K562 (cell line): ENCODE measurements around the gene MSANTD4. TPM values are rescaled to one million over a fixed set of nuclear protein-coding genes. Genes with fewer than 3 reads are reported as not detected.
"Not testable (repeated sequence)": the region's sequence is repeated elsewhere in the genome, so short reads cannot be mapped to it uniquely, and the experiment has no call there.

Experiments
- ATAC-seq: fragments of 200-7000 bp; cut with Tn5 transposase; 3 replicates; pipeline ENCODE4 v1.9.1; 2020; ENCODE audit warnings: moderate library complexity
- BruUV-seq: library from RNA; stranded (reverse); fragments of 400-500 nt; replicated peaks from 2 replicates; lab custom pipeline; 2021; lab: Mats Ljungman, UMichigan
- CTCF ChIA-PET: fragments of 300-600 bp; formaldehyde crosslinking; extraction: SDS; loops from one replicate; lab custom pipeline; 2021; ENCODE audit warnings: low intra/inter-chr PET ratio; lab: Yijun Ruan, JAX
- POLR2A ChIA-PET: fragments of 300-600, 350-650 bp; sonication (Branson Sonifier 250); formaldehyde crosslinking; extraction: SDS; loops from one replicate; lab custom pipeline; 2021; ENCODE audit warnings: antibody characterized with exemption, inconsistent platforms; lab: Yijun Ruan, JAX
- DNase-seq, 4 experiments: peaks; one replicate each; pipeline versions ENCODE4 v3.0.0 to v3.0.0-alpha.2; 2011 to 2018; ENCODE audit warnings: low spot score in 3 of 4, mixed read lengths in 3 of 4; ENCODE audit errors: extremely low read depth in 1 of 4
- FAIRE-seq: peaks from 2 replicates; lab custom pipeline; 2011; peaks lifted over from hg19 to GRCh38; lab: Jason Lieb, UNC
- H2AFZ ChIP-seq: 2 replicates; pipeline ENCODE4 v1.6.0; 2011; ENCODE audit warnings: low read depth, low read length, control low read depth, inconsistent platforms
- H3K27ac ChIP-seq: fragments of 200-600 bp; 3 replicates; pipeline ENCODE4 v1.8.0; 2011; ENCODE audit warnings: low read depth, mild to moderate bottlenecking, control low read depth, inconsistent platforms, low read length, moderate library complexity, mixed read lengths; ENCODE audit errors: extremely low read depth
- H3K27me3 ChIP-seq, 2 experiments: fragments of 300-600 bp in 1 of 2; 2 replicates in 1 of 2; 3 replicates in 1 of 2; pipeline versions ENCODE4 v1.6.0 to v1.8.0; 2011; ENCODE audit warnings: inconsistent platforms in 2 of 2, low read length in 2 of 2, mild to moderate bottlenecking in 1 of 2, mixed read lengths in 1 of 2, moderate library complexity in 1 of 2; ENCODE audit not compliant: control insufficient read depth in 2 of 2, insufficient read depth in 2 of 2
- H3K36me3 ChIP-seq: fragments of 300-600 bp; 3 replicates; pipeline ENCODE4 v1.8.0; 2011; ENCODE audit warnings: mild to moderate bottlenecking, low read length, inconsistent platforms; ENCODE audit not compliant: control insufficient read depth, insufficient read depth
- H3K4me1 ChIP-seq, 2 experiments: fragments of 200-600 bp in 1 of 2; replicated peaks in 1 of 2; 2 replicates in 1 of 2; 3 replicates in 1 of 2; pipeline versions ENCODE4 v1.5.1 to v1.8.0; 2011; ENCODE audit warnings: inconsistent platforms in 2 of 2, low read length in 2 of 2, mild to moderate bottlenecking in 1 of 2, mixed read lengths in 1 of 2, moderate library complexity in 1 of 2; ENCODE audit not compliant: control insufficient read depth in 2 of 2, insufficient read depth in 2 of 2
- H3K4me2 ChIP-seq: 2 replicates; pipeline ENCODE4 v1.6.1; 2011; ENCODE audit warnings: low read length, control low read depth, inconsistent platforms, mixed read lengths; ENCODE audit not compliant: insufficient read depth
- H3K4me3 ChIP-seq: fragments of 200-600 bp; sonication (generic), shearing (Covaris generic); 2 replicates; pipeline ENCODE4 v1.5.1; 2016; ENCODE audit warnings: control low read depth, inconsistent platforms
- H3K79me2 ChIP-seq: fragments of 200-600 bp; 3 replicates; pipeline ENCODE4 v1.8.0; 2011; ENCODE audit warnings: low read length, inconsistent platforms; ENCODE audit not compliant: control insufficient read depth, insufficient read depth
- H3K9ac ChIP-seq, 2 experiments: 2 replicates each; pipeline versions ENCODE4 v1.6.0 to v1.6.1; 2011; ENCODE audit warnings: low read depth in 2 of 2, low read length in 2 of 2, control low read depth in 1 of 2, inconsistent platforms in 1 of 2, mild to moderate bottlenecking in 1 of 2, mixed read lengths in 1 of 2; ENCODE audit not compliant: insufficient read depth in 1 of 2
- H3K9me1 ChIP-seq: one replicate; pipeline ENCODE4 v1.6.0; 2011; ENCODE audit warnings: inconsistent platforms, mild to moderate bottlenecking, low read length, moderate library complexity; ENCODE audit not compliant: control insufficient read depth, insufficient read depth
- H3K9me3 ChIP-seq: replicated peaks from 2 replicates; pipeline ENCODE4 v1.5.1; 2011; ENCODE audit warnings: low read depth, low read length, inconsistent platforms; ENCODE audit not compliant: control insufficient read depth, insufficient read depth
- H4K20me1 ChIP-seq: replicated peaks from 2 replicates; pipeline ENCODE4 v1.6.1; 2011; ENCODE audit warnings: low read length, inconsistent platforms, mixed read lengths; ENCODE audit not compliant: control insufficient read depth, insufficient read depth
- ARID1B ChIP-seq: fragments of 450-650 bp; IDR thresholded peaks from 2 replicates; pipeline ENCODE4 v1.6.1; 2016; ENCODE audit warnings: antibody characterized with exemption, mild to moderate bottlenecking, inconsistent platforms
- CBFB ChIP-seq: sonication (generic); formaldehyde crosslinking; IDR thresholded peaks from 2 replicates; pipeline ENCODE4 v1.4.0; 2020; ENCODE audit warnings: mild to moderate bottlenecking, missing genetic modification reagents
- E2F4 ChIP-seq: sonication (generic); formaldehyde crosslinking; IDR thresholded peaks from 2 replicates; pipeline ENCODE4 v1.8.0; 2022; ENCODE audit warnings: mild to moderate bottlenecking, low read depth, missing genetic modification reagents
- HMG20A ChIP-seq: fragments of 450-650 bp; formaldehyde crosslinking; conservative IDR thresholded peaks from 2 replicates; pipeline ENCODE4 v1.4.0; 2020; ENCODE audit warnings: mild to moderate bottlenecking, mixed read lengths
- HMGN3 ChIP-seq: IDR thresholded peaks from 2 replicates; pipeline ENCODE4 v1.6.1; 2011; ENCODE audit warnings: borderline replicate concordance, low read depth, mild to moderate bottlenecking, mixed read lengths, low read length; ENCODE audit not compliant: insufficient read length; ENCODE audit errors: extremely low read depth
- HOMEZ ChIP-seq: fragments of 250-450 bp; sonication (Bioruptor Pico); IDR thresholded peaks from 2 replicates; pipeline ENCODE4 v1.4.0; 2020; ENCODE audit warnings: mild to moderate bottlenecking, moderate library complexity
- POLR2AphosphoS5 ChIP-seq: IDR thresholded peaks from 2 replicates; pipeline ENCODE4 v1.6.1; 2011; ENCODE audit warnings: mild to moderate bottlenecking, low read depth, low read length, moderate library complexity; ENCODE audit not compliant: control insufficient read depth, insufficient read depth
- WGBS: fragments of 100-300 bp; shearing (Covaris generic); methylation state at CpG from one replicate; pipeline ENCODE4 v1.1.6; 2016; ENCODE audit warnings: low coverage, mixed read lengths; ENCODE audit not compliant: insufficient coverage; ENCODE audit errors: missing lambda C conversion rate; 5-methylcytosine and 5-hydroxymethylcytosine counted together
- in situ Hi-C: fragments of 300-500 bp; cut with MboI; formaldehyde crosslinking; loops from 4 replicates; pipeline ENCODE4 v1.15.0; 2018; ENCODE audit warnings: inconsistent platforms, mixed read lengths
- intact Hi-C: fragments of 100-400 bp; cut with micrococcal nuclease; formaldehyde crosslinking; loops from 2 replicates; pipeline ENCODE4 v1.14.2; 2022
- polyA plus RNA-seq, 8 experiments: library from polyadenylated mRNA; depleted of rRNA in 4 of 8; stranded (reverse) in 5 of 8; unstranded in 3 of 8; fragments of >200 nt; fragmentation: Nextera tagmentation in 2 of 8; fragmentation: Illumina TruSeq in 1 of 8; extraction: Ambion mirVana in 2 of 8; extraction: Trizol in 1 of 8; gene quantifications; 2 replicates each; pipeline versions ENCODE4 v1.2.1 to v1.2.3, GENCODE V29; 2011 to 2014; ENCODE audit warnings: inconsistent platforms in 1 of 8, missing spikeins in 1 of 8
- total RNA-seq, 7 experiments: library from RNA; depleted of rRNA in 6 of 7; stranded (reverse); fragments of >200 nt in 6 of 7; fragmentation: Illumina TruSeq in 2 of 7; extraction: Trizol in 2 of 7; gene quantifications; 2 replicates each; pipeline versions ENCODE4 v1.2.1 to v1.2.3, GENCODE V29; 2011 to 2021; ENCODE audit warnings: low replicate concordance in 1 of 7
- TF ChIP-seq, protein P1 (sequence below): fragments of 450-650 bp; conservative IDR thresholded peaks from 2 replicates; pipeline ENCODE4 v1.6.1; 2016; ENCODE audit warnings: missing genetic modification characterization, low read depth, mild to moderate bottlenecking, missing compliant biosample characterization, moderate library complexity

MSANTD4 gene
- total and polyA plus RNA-seq, 9 of the 15 experiments (the other 6 are each of a cell fraction or from before 2014, with no cell fraction given): 5.0 to 16.4 (median 10.2) TPM

DNA sequence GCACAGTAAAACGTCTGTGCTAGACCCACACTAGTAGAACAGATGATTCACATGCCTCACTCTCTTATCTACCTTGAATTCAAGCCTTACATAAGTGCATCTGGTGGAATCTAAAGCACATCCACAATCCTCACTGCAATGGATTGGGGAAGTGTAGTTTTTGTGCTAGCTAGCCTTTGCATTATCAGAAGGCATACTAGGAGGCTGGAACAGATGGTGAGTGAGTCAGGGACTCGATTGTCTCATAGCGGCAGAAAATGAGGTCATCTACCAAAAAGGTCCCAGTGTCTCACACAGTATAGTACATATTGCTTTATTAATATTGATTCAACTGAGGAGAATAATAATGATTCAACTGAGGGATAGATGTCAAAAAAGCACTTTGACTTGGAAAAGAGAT is 9.3 kb downstream of the MSANTD4 start (continued):
- TF ChIP-seq HMGN3: no peak
- peak; percentile 35; the same call in 1 of the 2 replicates for TF ChIP-seq POLR2AphosphoS5
- peak; percentile 23; the same call in 1 of the 2 replicates for TF ChIP-seq ARID1B

DNA sequence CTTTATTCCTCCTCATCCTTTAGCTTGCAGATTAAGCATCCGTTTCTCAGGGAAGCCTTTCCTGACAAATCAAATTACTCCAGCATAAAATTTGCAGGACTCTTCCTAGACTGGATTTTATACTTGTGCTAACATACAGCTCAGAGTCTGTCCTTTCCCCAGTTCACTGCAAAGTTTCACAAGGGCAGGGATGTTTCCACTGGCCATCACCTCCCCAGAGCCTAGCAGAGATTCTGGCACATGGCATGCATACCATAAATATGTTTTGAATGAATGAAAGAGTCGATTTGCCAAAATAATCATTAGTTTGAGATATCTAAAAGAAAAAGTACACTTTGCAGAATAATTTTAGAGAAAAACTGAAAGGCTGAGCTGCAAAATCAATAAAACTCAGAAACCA is 10.6 kb downstream of the MSANTD4 start:
- no peak overlapping the region for H2AFZ ChIP-seq
- in situ Hi-C loops (no loop called here), intact Hi-C loops (no loop called here)
- H3K4me3 ChIP-seq: no peak overlapping the region
- peaks cover 50% of the 10 kb centered on the region for H3K36me3 ChIP-seq
- H3K9ac ChIP-seq: no peak overlapping the region
- no peaks in the 10 kb centered on the region for H3K9me1 ChIP-seq
- no peak for ATAC-seq
- no peak overlapping the region for H3K27ac ChIP-seq
- no peak for DNase-seq
- TF ChIP-seq, protein P1, sequence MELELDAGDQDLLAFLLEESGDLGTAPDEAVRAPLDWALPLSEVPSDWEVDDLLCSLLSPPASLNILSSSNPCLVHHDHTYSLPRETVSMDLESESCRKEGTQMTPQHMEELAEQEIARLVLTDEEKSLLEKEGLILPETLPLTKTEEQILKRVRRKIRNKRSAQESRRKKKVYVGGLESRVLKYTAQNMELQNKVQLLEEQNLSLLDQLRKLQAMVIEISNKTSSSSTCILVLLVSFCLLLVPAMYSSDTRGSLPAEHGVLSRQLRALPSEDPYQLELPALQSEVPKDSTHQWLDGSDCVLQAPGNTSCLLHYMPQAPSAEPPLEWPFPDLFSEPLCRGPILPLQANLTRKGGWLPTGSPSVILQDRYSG (tag): no peak
- TF ChIP-seq HOMEZ (CRISPR knock-in tag) (no peak), CBFB (CRISPR knock-in tag) (no peak), E2F4 (CRISPR knock-in tag) (no peak), HMG20A (no peak)
- no peaks in the 10 kb centered on the region; a peak in 1 of 5 replicates for H3K4me1 ChIP-seq
- no peaks in the 10 kb centered on the region for H4K20me1 ChIP-seq
- peaks cover 35% of the 10 kb centered on the region for H3K79me2 ChIP-seq
- 54% methylated on average over 2 of the region's 2 CpGs for WGBS
- CTCF ChIA-PET: no interaction called here
- no peak overlapping the region for H3K4me2 ChIP-seq
- H3K27me3 ChIP-seq: no peaks in the 10 kb centered on the region
- no peak for FAIRE-seq
- BruUV-seq: no TSS peak
- POLR2A ChIA-PET: interaction anchor here (0.7 kb wide), 1 partner anchor 468 kb away, joined by 3 read pairs; no protein-coding TSS in a partner anchor
- no peaks in the 10 kb centered on the region for H3K9me3 ChIP-seq

DNA sequence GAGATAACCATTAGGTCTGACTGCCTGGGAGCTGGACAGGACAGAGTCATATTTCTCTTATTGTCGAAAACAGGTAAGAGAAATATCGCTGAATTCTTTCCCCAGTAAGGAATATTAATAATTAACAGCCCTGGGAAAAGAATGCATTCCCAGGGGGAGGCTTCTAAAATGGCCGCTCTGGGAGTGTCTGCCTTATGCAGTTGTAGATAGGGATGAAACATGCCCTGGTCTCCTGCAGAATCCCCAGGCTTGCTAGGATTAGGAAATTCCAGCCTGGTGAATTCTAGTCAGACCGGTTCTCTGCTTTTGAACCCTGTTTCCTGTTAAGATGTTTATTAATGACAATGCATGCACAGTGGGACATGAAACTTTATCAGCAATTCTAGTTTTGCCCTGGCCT is 18.9 kb downstream of the MSANTD4 start:
- H2AFZ ChIP-seq, H3K27ac ChIP-seq, H3K4me1 ChIP-seq, POLR2A ChIA-PET, H4K20me1 ChIP-seq, H3K79me2 ChIP-seq, H3K27me3 ChIP-seq, DNase-seq, FAIRE-seq, intact Hi-C loops, in situ Hi-C loops, H3K4me2 ChIP-seq, H3K9ac ChIP-seq, ATAC-seq, BruUV-seq, CTCF ChIA-PET, H3K9me1 ChIP-seq, H3K4me3 ChIP-seq, H3K9me3 ChIP-seq: not testable (repeated sequence)
- WGBS: 50% methylated on average over 4 of the region's 4 CpGs
- H3K36me3 ChIP-seq: peaks cover 16% of the 10 kb centered on the region; the same call in 1 of the 3 replicates
